H9 (cell line): ENCODE results near the gene KAT2B. TPM values are rescaled to one million over a fixed set of nuclear protein-coding genes. Genes with fewer than 3 reads are reported as not detected.

ENCODE experiments used
- DNase-seq: peaks from one replicate; pipeline ENCODE4 v3.0.0-alpha.2; 2017
- H2AFZ ChIP-seq: one replicate; pipeline ENCODE4 v1.6.1; 2013; ENCODE audit warnings: mild to moderate bottlenecking, low read length, control low read depth, moderate library complexity
- H2AK5ac ChIP-seq: 2 replicates; pipeline ENCODE4 v1.6.1; 2013; ENCODE audit warnings: low read length, control low read depth, mixed read lengths; ENCODE audit not compliant: insufficient read length
- H2BK120ac ChIP-seq: one replicate; pipeline ENCODE4 v1.6.1; 2013; ENCODE audit warnings: low read depth, mild to moderate bottlenecking, low read length, control low read depth, inconsistent platforms; ENCODE audit not compliant: poor library complexity, severe bottlenecking
- H2BK12ac ChIP-seq: 2 replicates; pipeline ENCODE4 v1.6.1; 2013; ENCODE audit warnings: low read length, control low read depth, mixed read lengths, low read depth; ENCODE audit not compliant: insufficient read length
- H2BK15ac ChIP-seq: 2 replicates; pipeline ENCODE4 v1.6.1; 2013; ENCODE audit warnings: low read depth, low read length, control low read depth
- H2BK20ac ChIP-seq: one replicate; pipeline ENCODE4 v1.6.1; 2013; ENCODE audit warnings: low read depth, mild to moderate bottlenecking, low read length, control low read depth, inconsistent platforms; ENCODE audit not compliant: poor library complexity, severe bottlenecking
- H2BK5ac ChIP-seq: 2 replicates; pipeline ENCODE4 v1.6.1; 2013; ENCODE audit warnings: low read length, control low read depth, mixed read lengths; ENCODE audit not compliant: insufficient read length
- H3K14ac ChIP-seq: 2 replicates; pipeline ENCODE4 v1.6.1; 2013; ENCODE audit warnings: low read length, control low read depth; ENCODE audit not compliant: insufficient read depth
- H3K18ac ChIP-seq: 2 replicates; pipeline ENCODE4 v1.6.1; 2013; ENCODE audit warnings: low read depth, mild to moderate bottlenecking, mixed read lengths, low read length, control low read depth; ENCODE audit not compliant: insufficient read length
- H3K23ac ChIP-seq: 2 replicates; pipeline ENCODE4 v1.6.1; 2013; ENCODE audit warnings: low read length, control low read depth, mixed read lengths, low read depth; ENCODE audit not compliant: insufficient read length
- H3K23me2 ChIP-seq: 2 replicates; pipeline ENCODE4 v1.6.1; 2013; ENCODE audit warnings: low read depth, mild to moderate bottlenecking, mixed read lengths, low read length, control low read depth; ENCODE audit not compliant: insufficient read length, poor library complexity, severe bottlenecking
- H3K27ac ChIP-seq: 2 replicates; pipeline ENCODE4 v1.5.1; 2013; ENCODE audit warnings: low read length, control low read depth, mixed read lengths, low read depth; ENCODE audit not compliant: insufficient read length
- H3K27me3 ChIP-seq: 2 replicates; pipeline ENCODE4 v1.6.1; 2013; ENCODE audit warnings: low read length, control low read depth, inconsistent platforms; ENCODE audit not compliant: insufficient read depth
- H3K4ac ChIP-seq: 2 replicates; pipeline ENCODE4 v1.6.1; 2013; ENCODE audit warnings: low read depth, mild to moderate bottlenecking, control low read depth, inconsistent platforms, low read length, moderate library complexity
- H3K4me1 ChIP-seq: 2 replicates; pipeline ENCODE4 v1.6.1; 2013; ENCODE audit warnings: low read length, control low read depth, inconsistent platforms; ENCODE audit not compliant: insufficient read depth
- H3K4me2 ChIP-seq: 2 replicates; pipeline ENCODE4 v1.6.1; 2013; ENCODE audit warnings: low read length, control low read depth, mixed read lengths; ENCODE audit not compliant: insufficient read length, insufficient read depth
- H3K56ac ChIP-seq: 2 replicates; pipeline ENCODE4 v1.6.1; 2013; ENCODE audit warnings: low read depth, mild to moderate bottlenecking, mixed read lengths, low read length, control low read depth; ENCODE audit not compliant: insufficient read length
- H3K79me1 ChIP-seq: 2 replicates; pipeline ENCODE4 v1.6.1; 2013; ENCODE audit warnings: low read depth, mild to moderate bottlenecking, moderate library complexity, low read length, control low read depth, inconsistent platforms; ENCODE audit not compliant: insufficient read depth, poor library complexity, severe bottlenecking
- H3K79me2 ChIP-seq: 2 replicates; pipeline ENCODE4 v1.6.1; 2013; ENCODE audit warnings: low read length, control low read depth, inconsistent platforms; ENCODE audit not compliant: insufficient read depth
- H3K9ac ChIP-seq: 2 replicates; pipeline ENCODE4 v1.6.1; 2013; ENCODE audit warnings: low read length, control low read depth, mixed read lengths; ENCODE audit not compliant: insufficient read length; ENCODE audit errors: extremely low read depth
- H3K9me3 ChIP-seq: one replicate; pipeline ENCODE4 v1.6.1; 2013; ENCODE audit warnings: low read depth, low read length, inconsistent platforms; ENCODE audit not compliant: control insufficient read depth
- H3T11ph ChIP-seq: one replicate; pipeline ENCODE4 v1.6.1; 2013; ENCODE audit warnings: mild to moderate bottlenecking, low read length, control low read depth, inconsistent platforms
- H4K20me1 ChIP-seq: one replicate; pipeline ENCODE4 v1.6.1; 2013; ENCODE audit not compliant: control insufficient read depth, insufficient read length, insufficient read depth
- H4K5ac ChIP-seq: 2 replicates; pipeline ENCODE4 v1.6.1; 2013; ENCODE audit warnings: low read depth, mild to moderate bottlenecking, mixed read lengths, low read length, control low read depth; ENCODE audit not compliant: insufficient read length
- H4K8ac ChIP-seq: replicated peaks from 2 replicates; pipeline ENCODE4 v1.6.1; 2013; ENCODE audit warnings: low read length, control low read depth, mixed read lengths, low read depth; ENCODE audit not compliant: insufficient read length
- H4K91ac ChIP-seq: 2 replicates; pipeline ENCODE4 v1.6.1; 2013; ENCODE audit warnings: low read depth, mild to moderate bottlenecking, moderate library complexity, mixed read lengths, low read length, control low read depth; ENCODE audit not compliant: insufficient read length
- H3K27ac Mint-ChIP-seq, 3 experiments: 2 replicates in 2 of 3; 3 replicates in 1 of 3; pipeline ENCODE4 v1.8.0; 2020 to 2021; ENCODE audit warnings: mixed read lengths in 3 of 3, mild to moderate bottlenecking in 1 of 3, moderate library complexity in 1 of 3
- H3K27me3 Mint-ChIP-seq: 2 replicates; pipeline ENCODE4 v1.8.0; 2021; ENCODE audit warnings: low read depth, mild to moderate bottlenecking, moderate library complexity, mixed read lengths
- H3K36me3 Mint-ChIP-seq, 3 experiments: 2 replicates in 2 of 3; 3 replicates in 1 of 3; pipeline ENCODE4 v1.8.0; 2020 to 2021; ENCODE audit warnings: low read depth in 3 of 3, mixed read lengths in 3 of 3; ENCODE audit not compliant: insufficient read depth in 1 of 3
- H3K4me1 Mint-ChIP-seq, 2 experiments: 2 replicates each; pipeline ENCODE4 v1.8.0; 2020; ENCODE audit warnings: mixed read lengths in 2 of 2
- H3K4me3 Mint-ChIP-seq, 2 experiments: 2 replicates in 1 of 2; 3 replicates in 1 of 2; pipeline ENCODE4 v1.8.0; 2020 to 2021; ENCODE audit warnings: mild to moderate bottlenecking in 2 of 2, mixed read lengths in 2 of 2, moderate library complexity in 1 of 2
- H3K9me3 Mint-ChIP-seq, 2 experiments: 2 replicates in 1 of 2; 3 replicates in 1 of 2; pipeline ENCODE4 v1.8.0; 2020; ENCODE audit warnings: mild to moderate bottlenecking in 2 of 2, mixed read lengths in 2 of 2, moderate library complexity in 1 of 2
- WGBS: extraction: QIAGEN DNeasy Blood & Tissue Kit; methylation state at CpG from one replicate; pipeline ENCODE4 v1.1.7; 2013; ENCODE audit warnings: missing lambda C conversion rate, low lambda C conversion rate, mixed read lengths; ENCODE audit not compliant: insufficient read length; ENCODE audit errors: extremely low coverage; 5-methylcytosine and 5-hydroxymethylcytosine counted together
- total RNA-seq: library from RNA; stranded (reverse); gene quantifications from 2 replicates; pipeline ENCODE4 v1.2.1, GENCODE V29; 2021
- TF ChIP-seq, protein P1 (sequence below): fragments of 200-600 bp; sonication (generic); conservative IDR thresholded peaks from 3 replicates; pipeline ENCODE4 v1.8.0; 2021; ENCODE audit warnings: antibody characterized with exemption, mild to moderate bottlenecking

KAT2B gene
- total RNA-seq, 1 experiment from 2014 or later, result 6.3 TPM

- Mint-ChIP-seq H3K4me3 (no peak overlapping the region), H3K9me3 (no peaks in the 10 kb centered on the region), H3K27ac (no peak overlapping the region), H3K36me3 (no peaks in the 10 kb centered on the region), H3K27me3 (no peaks in the 10 kb centered on the region), H3K4me1 (no peaks in the 10 kb centered on the region)
- no CpG with 5 or more reads among the region's 2 CpGs for WGBS
- Histone ChIP-seq H3K4me2 (no peak overlapping the region), H2AK5ac (no peak overlapping the region), H3T11ph (no peak overlapping the region), H3K79me2 (no peaks in the 10 kb centered on the region), H3K14ac (no peak overlapping the region), H3K4me1 (no peaks in the 10 kb centered on the region), H2BK12ac (no peak overlapping the region), H3K27ac (no peak overlapping the region), H3K4ac (no peak overlapping the region), H3K23me2 (no peaks in the 10 kb centered on the region), H2BK20ac (no peak overlapping the region), H4K5ac (no peak overlapping the region), H3K23ac (no peak overlapping the region), H3K9me3 (no peaks in the 10 kb centered on the region), H3K18ac (no peak overlapping the region), H3K27me3 (no peaks in the 10 kb centered on the region), H3K56ac (no peak overlapping the region), H4K91ac (no peak overlapping the region), H2BK120ac (no peak overlapping the region), H4K8ac (no peak overlapping the region), H2AFZ (no peak overlapping the region), H2BK5ac (no peak overlapping the region), H3K9ac (no peak overlapping the region), H3K79me1 (no peaks in the 10 kb centered on the region), H4K20me1 (no peaks in the 10 kb centered on the region), H2BK15ac (no peak overlapping the region)
- DNase-seq, result no peak
- TF ChIP-seq, protein P1, sequence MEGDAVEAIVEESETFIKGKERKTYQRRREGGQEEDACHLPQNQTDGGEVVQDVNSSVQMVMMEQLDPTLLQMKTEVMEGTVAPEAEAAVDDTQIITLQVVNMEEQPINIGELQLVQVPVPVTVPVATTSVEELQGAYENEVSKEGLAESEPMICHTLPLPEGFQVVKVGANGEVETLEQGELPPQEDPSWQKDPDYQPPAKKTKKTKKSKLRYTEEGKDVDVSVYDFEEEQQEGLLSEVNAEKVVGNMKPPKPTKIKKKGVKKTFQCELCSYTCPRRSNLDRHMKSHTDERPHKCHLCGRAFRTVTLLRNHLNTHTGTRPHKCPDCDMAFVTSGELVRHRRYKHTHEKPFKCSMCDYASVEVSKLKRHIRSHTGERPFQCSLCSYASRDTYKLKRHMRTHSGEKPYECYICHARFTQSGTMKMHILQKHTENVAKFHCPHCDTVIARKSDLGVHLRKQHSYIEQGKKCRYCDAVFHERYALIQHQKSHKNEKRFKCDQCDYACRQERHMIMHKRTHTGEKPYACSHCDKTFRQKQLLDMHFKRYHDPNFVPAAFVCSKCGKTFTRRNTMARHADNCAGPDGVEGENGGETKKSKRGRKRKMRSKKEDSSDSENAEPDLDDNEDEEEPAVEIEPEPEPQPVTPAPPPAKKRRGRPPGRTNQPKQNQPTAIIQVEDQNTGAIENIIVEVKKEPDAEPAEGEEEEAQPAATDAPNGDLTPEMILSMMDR, result no peak
Measured at GRCh38 chr3:20008646-20009045, 31.6 kb upstream of the KAT2B start.
